GM12878 (cell line): ENCODE measurements around the gene EIF2B1. TPM values are rescaled to one million over a fixed set of nuclear protein-coding genes. Genes with fewer than 3 reads are reported as not detected.

Experiments
- ATAC-seq: fragments of 200-7000 bp; cut with Tn5 transposase; 3 replicates; pipeline ENCODE4 v1.9.1; 2020; ENCODE audit warnings: mild to moderate bottlenecking, moderate library complexity
- BruUV-seq: library from RNA; stranded (reverse); fragments of 400-500 nt; replicated peaks from 2 replicates; lab custom pipeline; 2021; lab: Mats Ljungman, UMichigan
- CTCF ChIA-PET: fragments of 300-600 bp; sonication (Branson Sonifier 250); formaldehyde crosslinking; extraction: SDS; loops from one replicate; lab custom pipeline; 2021; ENCODE audit warnings: inconsistent platforms; lab: Yijun Ruan, JAX
- POLR2A ChIA-PET: fragments of 350-600 bp; formaldehyde crosslinking; extraction: SDS; loops from one replicate; lab custom pipeline; 2021; ENCODE audit warnings: inconsistent platforms; lab: Charles Lee
- RAD21 ChIA-PET: fragments of 300-600 bp; sonication (Branson Sonifier 250); formaldehyde crosslinking; loops from one replicate; lab custom pipeline; 2023; ENCODE audit warnings: antibody characterized with exemption; ENCODE audit not compliant: unreplicated experiment; lab: Charles Lee
- SMC1A ChIA-PET: fragments of 300-600 bp; sonication (Branson Sonifier 250); formaldehyde crosslinking; loops from one replicate; lab custom pipeline; 2023; ENCODE audit not compliant: unreplicated experiment, uncharacterized antibody; lab: Charles Lee
- DNase-seq: peaks from one replicate; pipeline ENCODE4 v3.0.0-alpha.2; 2011; ENCODE audit warnings: low read depth, low spot score
- FAIRE-seq: peaks from 3 replicates; lab custom pipeline; 2011; peaks lifted over from hg19 to GRCh38; lab: Jason Lieb, UNC
- H2AFZ ChIP-seq: 2 replicates; pipeline ENCODE4 v1.6.0; 2011; ENCODE audit warnings: low read depth, low read length, control low read depth; ENCODE audit not compliant: control insufficient read depth
- H3K27ac ChIP-seq: 2 replicates; pipeline ENCODE4 v1.5.1; 2011; ENCODE audit warnings: control low read depth; ENCODE audit not compliant: control insufficient read depth, insufficient read depth
- H3K27me3 ChIP-seq, 2 experiments: replicated peaks in 1 of 2; 2 replicates each; pipeline versions ENCODE4 v1.6.0 to v1.6.1; 2011; ENCODE audit warnings: low read length in 1 of 2; ENCODE audit not compliant: control insufficient read depth in 2 of 2, insufficient read depth in 2 of 2
- H3K36me3 ChIP-seq, 2 experiments: 2 replicates each; pipeline ENCODE4 v1.5.1; 2011; ENCODE audit warnings: low read length in 1 of 2; ENCODE audit not compliant: control insufficient read depth in 2 of 2, insufficient read depth in 2 of 2
- H3K4me1 ChIP-seq: 2 replicates; pipeline ENCODE4 v1.6.1; 2011; ENCODE audit warnings: mild to moderate bottlenecking, low read length, moderate library complexity, mixed read lengths; ENCODE audit not compliant: control insufficient read depth, insufficient read depth
- H3K4me2 ChIP-seq: 2 replicates; pipeline ENCODE4 v1.6.0; 2011; ENCODE audit warnings: control low read depth; ENCODE audit not compliant: control insufficient read depth, insufficient read depth
- H3K4me3 ChIP-seq: fragments of 200-600 bp; sonication (generic); 2 replicates; pipeline ENCODE4 v1.5.1; 2016
- H3K79me2 ChIP-seq: 2 replicates; pipeline ENCODE4 v1.6.0; 2011; ENCODE audit warnings: low read length; ENCODE audit not compliant: control insufficient read depth, insufficient read depth
- H3K9ac ChIP-seq: 2 replicates; pipeline ENCODE4 v1.8.0; 2011; ENCODE audit warnings: low read length, control low read depth, mixed read lengths; ENCODE audit not compliant: control insufficient read depth, insufficient read depth
- H3K9me3 ChIP-seq: replicated peaks from 3 replicates; pipeline ENCODE4 v1.5.1; 2011; ENCODE audit warnings: mild to moderate bottlenecking, low read length; ENCODE audit not compliant: control insufficient read depth, insufficient read depth
- H4K20me1 ChIP-seq: 2 replicates; pipeline ENCODE4 v1.6.0; 2011; ENCODE audit not compliant: control insufficient read depth, insufficient read depth
- GABPA ChIP-seq: IDR thresholded peaks from 2 replicates; pipeline ENCODE4 v1.6.1; 2014; ENCODE audit warnings: antibody characterized with exemption, low read depth, mild to moderate bottlenecking, inconsistent platforms
- HDGF ChIP-seq: fragments of 450-650 bp; IDR thresholded peaks from 2 replicates; pipeline ENCODE4 v1.6.1; 2016; ENCODE audit warnings: antibody characterized with exemption
- MXI1 ChIP-seq: fragments of 150-350 bp; IDR thresholded peaks from 2 replicates; pipeline ENCODE4 v1.6.1; 2011; ENCODE audit warnings: low read depth, mild to moderate bottlenecking, inconsistent platforms, low read length, improper control_type of control experiment
- NR2F1 ChIP-seq: fragments of 450-650 bp; conservative IDR thresholded peaks from 2 replicates; pipeline ENCODE4 v1.6.1; 2017; ENCODE audit warnings: mild to moderate bottlenecking
- WGBS: methylation state at CpG from one replicate; pipeline ENCODE4 v1.1.6; 2016; ENCODE audit warnings: low lambda C conversion rate; ENCODE audit not compliant: insufficient replicate concordance, insufficient coverage; ENCODE audit errors: missing lambda C conversion rate; 5-methylcytosine and 5-hydroxymethylcytosine counted together
- in situ Hi-C: fragments of 300-500 bp; cut with MboI; formaldehyde crosslinking; loops from 9 replicates; pipeline ENCODE4 v1.14.3; 2018; ENCODE audit warnings: mixed read lengths
- intact Hi-C: fragments of 100-400 bp; cut with micrococcal nuclease; formaldehyde crosslinking; loops from one replicate; pipeline ENCODE4 v1.14.2; 2022; ENCODE audit not compliant: unreplicated experiment
- polyA plus RNA-seq, 11 experiments: library from polyadenylated mRNA; depleted of rRNA in 4 of 11; unstranded in 6 of 11; stranded (reverse) in 5 of 11; fragments of >200 nt; fragmentation: Nextera tagmentation in 4 of 11; fragmentation: Illumina TruSeq in 1 of 11; extraction: Ambion mirVana in 4 of 11; extraction: Trizol in 1 of 11; gene quantifications; 1 replicate in 1 of 11; 2 replicates in 10 of 11; pipeline versions ENCODE4 v1.2.1 to v1.2.3, GENCODE V29; 2011 to 2016; ENCODE audit warnings: inconsistent platforms in 2 of 11, missing spikeins in 2 of 11, low read depth in 1 of 11
- total RNA-seq, 4 experiments: library from RNA; depleted of rRNA in 3 of 4; stranded (reverse); fragments of >200 nt in 3 of 4; fragmentation: Illumina TruSeq in 1 of 4; extraction: Trizol in 1 of 4; gene quantifications; 2 replicates each; pipeline versions ENCODE4 v1.2.1 to v1.2.3, GENCODE V29; 2013 to 2021
- TF ChIP-seq, protein P1 (sequence below): fragments of 450-650 bp; formaldehyde crosslinking; IDR thresholded peaks from 2 replicates; pipeline ENCODE4 v1.4.0; 2020; ENCODE audit warnings: mild to moderate bottlenecking, moderate library complexity

Gene EIF2B1
- total and polyA plus RNA-seq, 10 of the 15 experiments (the other 5 are each of a cell fraction or from before 2014, with no cell fraction given), result 17.6 to 131 (median 49.1) TPM

DNA sequence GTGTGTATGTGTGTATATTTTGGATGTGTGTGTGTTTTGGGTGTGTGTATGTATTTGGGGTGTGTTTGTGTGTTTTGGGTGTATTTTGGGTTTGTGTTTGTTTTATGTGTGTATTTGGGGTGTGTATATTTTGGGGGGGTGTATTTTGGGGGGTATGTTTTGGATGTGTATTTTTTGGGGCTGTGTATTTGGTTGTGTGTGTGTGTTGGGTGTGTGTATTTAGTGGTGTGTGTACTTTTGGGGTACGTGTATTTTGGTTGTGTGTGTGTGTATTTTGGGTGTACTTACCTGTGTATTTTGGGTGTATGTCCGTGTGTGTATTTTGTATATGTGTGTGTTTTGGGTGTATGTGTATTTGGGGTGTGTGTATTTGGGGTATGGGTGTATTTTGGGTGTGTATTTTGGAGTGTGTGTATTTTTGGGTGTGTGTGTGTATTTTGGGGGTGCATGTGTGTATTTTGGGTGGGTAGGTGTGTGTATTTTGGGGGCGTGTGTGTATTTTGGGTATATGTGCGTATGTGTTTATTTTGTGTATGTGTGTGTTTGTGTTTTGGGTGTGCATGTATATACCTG is 20.7 kb upstream of the EIF2B1 start:
- ChIA-PET SMC1A (no interaction called here), CTCF (no interaction called here), POLR2A (interaction anchor here (0.6 kb wide), 1 partner anchor 222 kb away, joined by 3 read pairs; no protein-coding TSS in a partner anchor), RAD21 (no interaction called here)
- H4K20me1 ChIP-seq, result no peaks in the 10 kb centered on the region
- peaks cover 8 to 18% of the 10 kb centered on the region in 2 experiments; a peak in 3 of 4 replicates for H3K36me3 ChIP-seq
- H3K9me3 ChIP-seq, result no peaks in the 10 kb centered on the region
- no peak for DNase-seq
- FAIRE-seq, result no peak
- no peak for TF ChIP-seq MXI1
- no peak for TF ChIP-seq NR2F1
- TF ChIP-seq GABPA, result no peak
- TF ChIP-seq, protein P1, sequence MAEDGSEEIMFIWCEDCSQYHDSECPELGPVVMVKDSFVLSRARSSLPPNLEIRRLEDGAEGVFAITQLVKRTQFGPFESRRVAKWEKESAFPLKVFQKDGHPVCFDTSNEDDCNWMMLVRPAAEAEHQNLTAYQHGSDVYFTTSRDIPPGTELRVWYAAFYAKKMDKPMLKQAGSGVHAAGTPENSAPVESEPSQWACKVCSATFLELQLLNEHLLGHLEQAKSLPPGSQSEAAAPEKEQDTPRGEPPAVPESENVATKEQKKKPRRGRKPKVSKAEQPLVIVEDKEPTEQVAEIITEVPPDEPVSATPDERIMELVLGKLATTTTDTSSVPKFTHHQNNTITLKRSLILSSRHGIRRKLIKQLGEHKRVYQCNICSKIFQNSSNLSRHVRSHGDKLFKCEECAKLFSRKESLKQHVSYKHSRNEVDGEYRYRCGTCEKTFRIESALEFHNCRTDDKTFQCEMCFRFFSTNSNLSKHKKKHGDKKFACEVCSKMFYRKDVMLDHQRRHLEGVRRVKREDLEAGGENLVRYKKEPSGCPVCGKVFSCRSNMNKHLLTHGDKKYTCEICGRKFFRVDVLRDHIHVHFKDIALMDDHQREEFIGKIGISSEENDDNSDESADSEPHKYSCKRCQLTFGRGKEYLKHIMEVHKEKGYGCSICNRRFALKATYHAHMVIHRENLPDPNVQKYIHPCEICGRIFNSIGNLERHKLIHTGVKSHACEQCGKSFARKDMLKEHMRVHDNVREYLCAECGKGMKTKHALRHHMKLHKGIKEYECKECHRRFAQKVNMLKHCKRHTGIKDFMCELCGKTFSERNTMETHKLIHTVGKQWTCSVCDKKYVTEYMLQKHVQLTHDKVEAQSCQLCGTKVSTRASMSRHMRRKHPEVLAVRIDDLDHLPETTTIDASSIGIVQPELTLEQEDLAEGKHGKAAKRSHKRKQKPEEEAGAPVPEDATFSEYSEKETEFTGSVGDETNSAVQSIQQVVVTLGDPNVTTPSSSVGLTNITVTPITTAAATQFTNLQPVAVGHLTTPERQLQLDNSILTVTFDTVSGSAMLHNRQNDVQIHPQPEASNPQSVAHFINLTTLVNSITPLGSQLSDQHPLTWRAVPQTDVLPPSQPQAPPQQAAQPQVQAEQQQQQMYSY (CRISPR knock-in tag), result no peak
- TF ChIP-seq HDGF, result 0 out of 2 replicates have a peak, but pooled peaks have one; percentile 47
- H3K4me1 ChIP-seq, result peaks cover 21% of the 10 kb centered on the region
- no peak overlapping the region for H3K9ac ChIP-seq
- no peak overlapping the region for H3K4me3 ChIP-seq
- intact Hi-C loops (no loop called here), in situ Hi-C loops (no loop called here)
- no peaks in the 10 kb centered on the region for H3K27me3 ChIP-seq
- no peak overlapping the region for H2AFZ ChIP-seq
- no peaks in the 10 kb centered on the region for H3K79me2 ChIP-seq
- H3K4me2 ChIP-seq, result peak overlapping the region; percentile 89; the same call in 1 of the 2 replicates
- no TSS peak for BruUV-seq
- WGBS, result 93% methylated on average over 4 of the region's 4 CpGs
- no peak overlapping the region for H3K27ac ChIP-seq
- no peak for ATAC-seq
